Neutrophil (primary cell): ENCODE measurements around the gene MSN.
A peak's percentile ranks its signal among the peaks of the same experiment; 100 is the strongest.
"Not testable (repeated sequence)": the region's sequence is repeated elsewhere in the genome, so short reads cannot be mapped to it uniquely, and the experiment has no call there.

Experiments
- H3K27ac ChIP-seq: fragments of 200-600 bp; sonication (generic); 2 replicates; pipeline ENCODE4 v1.5.1; 2016; ENCODE audit warnings: mild to moderate bottlenecking, moderate library complexity
- H3K27me3 ChIP-seq: fragments of 200-600 bp; sonication (generic); 2 replicates; pipeline ENCODE4 v1.6.0; 2016; ENCODE audit warnings: mild to moderate bottlenecking
- H3K36me3 ChIP-seq: fragments of 200-600 bp; sonication (generic); 2 replicates; pipeline ENCODE4 v1.5.1; 2017
- H3K4me1 ChIP-seq, 2 experiments: fragments of 200-600 bp in 1 of 2; sonication (generic) in 1 of 2; 1 replicate in 1 of 2; 2 replicates in 1 of 2; pipeline versions ENCODE4 v1.5.1 to v1.6.1; 2013 to 2016; ENCODE audit warnings: low read depth in 1 of 2, low read length in 1 of 2, mild to moderate bottlenecking in 1 of 2, moderate library complexity in 1 of 2; ENCODE audit not compliant: control insufficient read depth in 1 of 2, insufficient read depth in 1 of 2
- H3K4me3 ChIP-seq, 2 experiments: fragments of 200-600 bp in 1 of 2; sonication (generic) in 1 of 2; 1 replicate in 1 of 2; 2 replicates in 1 of 2; pipeline ENCODE4 v1.5.1; 2013 to 2016; ENCODE audit warnings: low read depth in 1 of 2, low read length in 1 of 2, mild to moderate bottlenecking in 1 of 2, moderate library complexity in 1 of 2
- H3K9me3 ChIP-seq: fragments of 200-600 bp; sonication (generic); 2 replicates; pipeline ENCODE4 v1.5.1; 2016
- CTCF ChIP-seq: fragments of 200-600 bp; sonication (generic); IDR thresholded peaks from 2 replicates; pipeline ENCODE4 v1.5.1; 2016; ENCODE audit warnings: antibody characterized with exemption

The MSN gene

GRCh38 chrX:65752294-65752693 is 84.8 kb downstream of the MSN start:
- H3K4me3 ChIP-seq, result no peak overlapping the region
- no peaks in the 10 kb centered on the region for H3K27me3 ChIP-seq
- H3K36me3 ChIP-seq, result no peaks in the 10 kb centered on the region
- peak overlapping the region; percentile 75 for H3K27ac ChIP-seq
- no peak for TF ChIP-seq CTCF
- H3K4me1 ChIP-seq, result peaks cover 29 to 40% of the 10 kb centered on the region in 2 experiments
- no peaks in the 10 kb centered on the region for H3K9me3 ChIP-seq

DNA sequence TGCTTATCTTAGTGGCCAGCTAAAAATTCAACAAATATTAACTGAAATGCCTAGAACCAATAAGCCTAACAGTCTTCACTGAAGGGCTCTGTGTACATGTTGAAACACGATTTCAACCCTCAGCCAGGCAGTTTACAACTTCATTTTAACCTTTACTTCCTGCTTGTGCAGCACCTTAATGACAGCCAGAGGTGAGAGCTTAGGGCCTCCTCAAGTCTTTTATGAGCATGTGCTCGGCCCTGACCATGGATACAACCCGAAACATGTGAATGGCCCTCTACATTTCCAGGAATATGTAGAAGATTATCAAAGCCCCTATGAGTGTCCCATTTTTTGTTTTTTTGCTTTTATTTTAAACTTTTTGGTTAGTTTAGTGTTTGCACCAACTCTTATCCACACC is 88.3 kb downstream of the MSN start:
- Histone ChIP-seq H3K27me3 (no peaks in the 10 kb centered on the region), H3K4me1 (peaks cover 19 to 23% of the 10 kb centered on the region in 2 experiments), H3K4me3 (no peak overlapping the region), H3K9me3 (no peaks in the 10 kb centered on the region), H3K36me3 (no peaks in the 10 kb centered on the region), H3K27ac (no peak overlapping the region)
- TF ChIP-seq CTCF, result no peak

GRCh38 chrX:65757943-65758342 is 90.5 kb downstream of the MSN start:
- Histone ChIP-seq H3K36me3 (no peaks in the 10 kb centered on the region), H3K4me3 (no peak overlapping the region), H3K4me1 (peaks cover 0 to 7% of the 10 kb centered on the region in 2 experiments), H3K27ac (no peak overlapping the region), H3K27me3 (no peaks in the 10 kb centered on the region), H3K9me3 (no peaks in the 10 kb centered on the region)
- TF ChIP-seq CTCF, result no peak

DNA sequence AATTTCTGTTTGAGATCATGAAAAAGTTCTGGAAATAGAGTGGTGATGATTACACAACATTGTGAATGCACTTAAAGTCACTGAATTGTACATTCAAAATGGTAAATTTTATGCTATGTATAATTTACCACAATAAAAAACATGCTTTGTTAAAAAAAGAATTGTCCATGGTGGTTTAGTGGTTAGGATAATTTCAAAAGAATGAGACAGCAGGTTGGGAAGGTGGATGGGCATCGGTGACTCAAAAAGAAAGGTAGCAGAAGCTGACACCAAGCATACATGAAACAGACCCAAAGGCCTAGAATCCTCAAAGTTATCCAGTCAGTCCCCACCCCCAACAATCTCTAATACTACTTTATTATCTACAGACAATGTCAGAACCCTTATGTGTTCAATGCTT is 91.1 kb downstream of the MSN start:
- Histone ChIP-seq H3K27me3 (no peaks in the 10 kb centered on the region), H3K4me3 (no peak overlapping the region), H3K4me1 (peaks cover 0 to 7% of the 10 kb centered on the region in 2 experiments), H3K9me3 (no peaks in the 10 kb centered on the region), H3K27ac (no peak overlapping the region), H3K36me3 (no peaks in the 10 kb centered on the region)
- TF ChIP-seq CTCF, result no peak

DNA sequence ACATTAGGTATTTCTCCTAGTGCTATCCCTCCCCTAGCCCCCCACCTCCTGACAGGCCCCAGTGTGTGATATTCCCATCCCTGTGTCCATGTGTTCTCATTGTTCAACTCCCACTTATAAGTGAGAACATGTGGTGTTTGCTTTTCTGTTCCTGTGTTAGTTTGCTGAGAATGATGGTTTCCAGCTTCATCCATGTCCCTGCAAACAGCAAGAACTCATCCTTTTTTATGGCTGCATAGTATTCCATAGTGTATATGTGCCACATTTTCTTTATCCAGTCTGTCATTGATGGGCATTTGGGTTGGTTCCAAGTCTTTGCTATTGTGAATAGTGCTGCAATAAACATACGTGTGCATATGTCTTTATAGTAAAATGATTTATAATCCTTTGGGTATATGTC is 92.1 kb downstream of the MSN start:
- H3K9me3 ChIP-seq, H3K27me3 ChIP-seq, H3K36me3 ChIP-seq, H3K4me3 ChIP-seq, H3K4me1 ChIP-seq, H3K27ac ChIP-seq: not testable (repeated sequence)

GRCh38 chrX:65769564-65770292 is 102.3 kb downstream of the MSN start:
- TF ChIP-seq CTCF, result no peak
- no peaks in the 10 kb centered on the region for H3K36me3 ChIP-seq
- no peak overlapping the region for H3K27ac ChIP-seq
- H3K4me3 ChIP-seq, result no peak overlapping the region
- no peaks in the 10 kb centered on the region for H3K9me3 ChIP-seq
- H3K4me1 ChIP-seq, result peaks cover 0 to 5% of the 10 kb centered on the region in 2 experiments
- no peaks in the 10 kb centered on the region for H3K27me3 ChIP-seq
